Ascending aorta (tissue), 2 donors: ENCODE results near the gene CLDN17. TPM values are rescaled to one million over a fixed set of nuclear protein-coding genes. Genes with fewer than 3 reads are reported as not detected.

Source experiments
- DNase-seq, 2 donors: peaks; one replicate each; pipeline ENCODE4 v3.0.0-alpha.2; 2019; ENCODE audit warnings: low spot score in 2 of 2
- H3K27ac ChIP-seq, 2 donors: fragments of 200-600 bp; sonication (generic); one replicate each; pipeline ENCODE4 v1.5.1; 2016 to 2017; ENCODE audit warnings: mild to moderate bottlenecking in 1 of 2
- H3K27me3 ChIP-seq: fragments of 200-600 bp; sonication (generic); one replicate; pipeline ENCODE4 v1.5.1; 2017
- H3K36me3 ChIP-seq, 2 donors: fragments of 200-600 bp; sonication (generic); one replicate each; pipeline ENCODE4 v1.5.1; 2016
- H3K4me1 ChIP-seq, 2 donors: fragments of 200-600 bp; sonication (generic); one replicate each; pipeline ENCODE4 v1.5.1; 2016 to 2017; ENCODE audit warnings: mild to moderate bottlenecking in 1 of 2
- H3K4me3 ChIP-seq, 2 donors: fragments of 200-600 bp; sonication (generic); one replicate each; pipeline ENCODE4 v1.5.1; 2016 to 2017; ENCODE audit warnings: mild to moderate bottlenecking in 1 of 2
- H3K9me3 ChIP-seq, 2 donors: fragments of 200-600 bp; sonication (generic); one replicate each; pipeline ENCODE4 v1.5.1; 2016
- intact Hi-C: fragments of 100-400 bp; cut with DNase I; formaldehyde crosslinking; loops from one replicate; pipeline ENCODE4 v1.15.1; 2023
- total RNA-seq: library from RNA; depleted of rRNA; stranded (reverse); fragments of >200 nt; gene quantifications from one replicate; pipeline ENCODE4 v1.1.0, GENCODE V29; 2016
- TF ChIP-seq, protein P1 (sequence below), 3 experiments: fragments of 200-600 bp in 2 of 3; fragments of 450-650 bp in 1 of 3; sonication (generic) in 2 of 3; IDR thresholded peaks; one replicate each; pipeline ENCODE4 v1.5.1; 2016 to 2019; ENCODE audit warnings: antibody characterized with exemption in 3 of 3, mild to moderate bottlenecking in 1 of 3, moderate library complexity in 1 of 3

Gene CLDN17
- not detected for total RNA-seq

GRCh38 chr21:30166705-30167104, at the start of gene CLDN17:
TSS of gene CLDN17 (minus strand) at chr21:30166805. CDS start at chr21:30166617, 188 bp downstream.
- H3K9me3 ChIP-seq = no peaks in the 10 kb centered on the region
- no peaks in the 10 kb centered on the region for H3K27me3 ChIP-seq
- TF ChIP-seq, protein P1, sequence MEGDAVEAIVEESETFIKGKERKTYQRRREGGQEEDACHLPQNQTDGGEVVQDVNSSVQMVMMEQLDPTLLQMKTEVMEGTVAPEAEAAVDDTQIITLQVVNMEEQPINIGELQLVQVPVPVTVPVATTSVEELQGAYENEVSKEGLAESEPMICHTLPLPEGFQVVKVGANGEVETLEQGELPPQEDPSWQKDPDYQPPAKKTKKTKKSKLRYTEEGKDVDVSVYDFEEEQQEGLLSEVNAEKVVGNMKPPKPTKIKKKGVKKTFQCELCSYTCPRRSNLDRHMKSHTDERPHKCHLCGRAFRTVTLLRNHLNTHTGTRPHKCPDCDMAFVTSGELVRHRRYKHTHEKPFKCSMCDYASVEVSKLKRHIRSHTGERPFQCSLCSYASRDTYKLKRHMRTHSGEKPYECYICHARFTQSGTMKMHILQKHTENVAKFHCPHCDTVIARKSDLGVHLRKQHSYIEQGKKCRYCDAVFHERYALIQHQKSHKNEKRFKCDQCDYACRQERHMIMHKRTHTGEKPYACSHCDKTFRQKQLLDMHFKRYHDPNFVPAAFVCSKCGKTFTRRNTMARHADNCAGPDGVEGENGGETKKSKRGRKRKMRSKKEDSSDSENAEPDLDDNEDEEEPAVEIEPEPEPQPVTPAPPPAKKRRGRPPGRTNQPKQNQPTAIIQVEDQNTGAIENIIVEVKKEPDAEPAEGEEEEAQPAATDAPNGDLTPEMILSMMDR (IDR thresholded peaks at IDR 0.05) = no peak
- no peak within 1 kb of the TSS for H3K27ac ChIP-seq
- no peak for DNase-seq
- H3K4me1 ChIP-seq = no peaks in the 10 kb centered on the region
- H3K4me3 ChIP-seq = no peak within 1 kb of the TSS
- intact Hi-C loops = no loop called here
- H3K36me3 ChIP-seq = no peaks in the 10 kb centered on the region

GRCh38 chr21:30216041-30216723, 49.6 kb upstream of the CLDN17 start, which contains the start of gene CLDN8:
TSS of gene CLDN8 (minus strand) at chr21:30216097. CDS start at chr21:30215925, 172 bp downstream.
- Histone ChIP-seq H3K9me3 (no peaks in the 10 kb centered on the region), H3K4me1 (no peaks in the 10 kb centered on the region), H3K27ac (no peak within 1 kb of the TSS), H3K36me3 (no peaks in the 10 kb centered on the region), H3K27me3 (no peaks in the 10 kb centered on the region), H3K4me3 (no peak within 1 kb of the TSS)
- DNase-seq = no peak
- intact Hi-C loops = no loop called here
- TF ChIP-seq, protein P1 (IDR thresholded peaks at IDR 0.05) = no peak

GRCh38 chr21:30211071-30211470, 44.5 kb upstream of the CLDN17 start:
- TF ChIP-seq, protein P1 (IDR thresholded peaks at IDR 0.05) = no peak

GRCh38 chr21:30209601-30210000, 43.0 kb upstream of the CLDN17 start:
- no peak for DNase-seq
- intact Hi-C loops = no loop called here
- Histone ChIP-seq H3K4me3 (no peak overlapping the region), H3K36me3 (no peaks in the 10 kb centered on the region), H3K27ac (no peak overlapping the region), H3K4me1 (no peaks in the 10 kb centered on the region), H3K9me3 (no peaks in the 10 kb centered on the region), H3K27me3 (no peaks in the 10 kb centered on the region)
- TF ChIP-seq, protein P1 (IDR thresholded peaks at IDR 0.05) = no peak

More at GRCh38 chr21:30211071-30211470, 44.5 kb upstream of the CLDN17 start:
- no peak overlapping the region for H3K27ac ChIP-seq
- no peak overlapping the region for H3K4me3 ChIP-seq
- H3K9me3 ChIP-seq = no peaks in the 10 kb centered on the region
- no peaks in the 10 kb centered on the region for H3K4me1 ChIP-seq
- H3K27me3 ChIP-seq = no peaks in the 10 kb centered on the region
- H3K36me3 ChIP-seq = no peaks in the 10 kb centered on the region
- intact Hi-C loops = no loop called here
- no peak for DNase-seq

DNA sequence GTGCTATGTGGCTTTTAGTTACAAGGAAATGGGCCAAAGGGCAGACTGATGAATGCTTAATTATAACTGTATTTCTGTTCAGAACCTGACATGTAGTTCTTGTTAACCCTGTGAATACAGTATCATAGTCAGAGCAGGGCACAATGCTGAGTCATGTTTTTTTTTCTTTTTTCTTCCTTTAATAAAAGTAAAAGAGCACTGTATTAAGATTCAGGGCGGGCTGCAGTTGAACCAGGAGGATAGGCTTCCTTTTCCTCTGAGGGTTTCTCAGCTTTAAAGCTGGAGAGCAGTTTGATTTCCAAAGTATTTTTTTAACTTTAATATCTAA, 40.6 kb upstream of the CLDN17 start:
- no peaks in the 10 kb centered on the region for H3K4me1 ChIP-seq
- H3K9me3 ChIP-seq = no peaks in the 10 kb centered on the region
- intact Hi-C loops = no loop called here
- H3K27ac ChIP-seq = no peak overlapping the region
- H3K4me3 ChIP-seq = no peak overlapping the region
- no peaks in the 10 kb centered on the region for H3K36me3 ChIP-seq
- no peak for DNase-seq
- no peaks in the 10 kb centered on the region for H3K27me3 ChIP-seq
- TF ChIP-seq, protein P1 (IDR thresholded peaks at IDR 0.05) = no peak
